ENCODE data around the gene PVALB.

DNA sequence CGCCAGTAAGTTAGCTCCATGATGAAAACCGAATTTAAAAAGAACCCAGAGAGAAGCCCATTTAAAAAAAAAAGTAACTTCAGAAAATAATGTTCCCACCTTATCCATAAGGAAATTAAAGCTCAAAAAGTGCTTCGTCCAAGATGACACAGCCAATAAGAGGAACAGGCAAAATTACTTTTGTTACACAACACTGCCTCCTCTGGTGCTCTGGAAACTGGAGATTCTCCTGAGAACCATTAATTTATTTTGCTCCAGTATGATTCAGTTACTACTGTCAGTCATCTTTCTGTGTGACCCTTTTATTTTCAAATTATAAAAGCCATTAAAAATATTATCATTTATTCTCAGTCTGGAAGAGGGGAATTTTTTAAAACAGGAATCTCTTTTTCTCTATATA lies 42.9 kb downstream of the PVALB start:
- TF ChIP-seq CTCF (IDR thresholded peaks at IDR 0.05; ENCODE audit: low read depth, low read length, missing input control) = peak; percentile 14
- TF ChIP-seq, protein P1, sequence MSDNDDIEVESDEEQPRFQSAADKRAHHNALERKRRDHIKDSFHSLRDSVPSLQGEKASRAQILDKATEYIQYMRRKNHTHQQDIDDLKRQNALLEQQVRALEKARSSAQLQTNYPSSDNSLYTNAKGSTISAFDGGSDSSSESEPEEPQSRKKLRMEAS (IDR thresholded peaks at IDR 0.05) = no peak
- TF ChIP-seq TAF1 (conservative IDR thresholded peaks at IDR 0.05) = no peak
- TF ChIP-seq RAD21 (IDR thresholded peaks at IDR 0.05) = peak; percentile 41 to 52
- TF ChIP-seq, protein P2, sequence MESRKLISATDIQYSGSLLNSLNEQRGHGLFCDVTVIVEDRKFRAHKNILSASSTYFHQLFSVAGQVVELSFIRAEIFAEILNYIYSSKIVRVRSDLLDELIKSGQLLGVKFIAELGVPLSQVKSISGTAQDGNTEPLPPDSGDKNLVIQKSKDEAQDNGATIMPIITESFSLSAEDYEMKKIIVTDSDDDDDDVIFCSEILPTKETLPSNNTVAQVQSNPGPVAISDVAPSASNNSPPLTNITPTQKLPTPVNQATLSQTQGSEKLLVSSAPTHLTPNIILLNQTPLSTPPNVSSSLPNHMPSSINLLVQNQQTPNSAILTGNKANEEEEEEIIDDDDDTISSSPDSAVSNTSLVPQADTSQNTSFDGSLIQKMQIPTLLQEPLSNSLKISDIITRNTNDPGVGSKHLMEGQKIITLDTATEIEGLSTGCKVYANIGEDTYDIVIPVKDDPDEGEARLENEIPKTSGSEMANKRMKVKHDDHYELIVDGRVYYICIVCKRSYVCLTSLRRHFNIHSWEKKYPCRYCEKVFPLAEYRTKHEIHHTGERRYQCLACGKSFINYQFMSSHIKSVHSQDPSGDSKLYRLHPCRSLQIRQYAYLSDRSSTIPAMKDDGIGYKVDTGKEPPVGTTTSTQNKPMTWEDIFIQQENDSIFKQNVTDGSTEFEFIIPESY (IDR thresholded peaks at IDR 0.05) = no peak
- no peak for TF ChIP-seq REST (IDR thresholded peaks at IDR 0.05)
- TF ChIP-seq YY1 (IDR thresholded peaks at IDR 0.05) = no peak
- TF ChIP-seq EGR1 (IDR thresholded peaks at IDR 0.05; ENCODE audit: low read depth in 2 of 2) = no peak
- TF ChIP-seq JUND (IDR thresholded peaks at IDR 0.05) = no peak

Measured in liver (tissue), 3 donors.